ENCODE data around the gene NFIA. TPM values are rescaled to one million over a fixed set of nuclear protein-coding genes. Genes with fewer than 3 reads are reported as not detected.

Gene NFIA
- total and polyA plus RNA-seq, 9 of the 15 experiments (the other 6 are each of a cell fraction or from before 2014, with no cell fraction given) = 5.3 to 24.9 (median 9.8) TPM

DNA sequence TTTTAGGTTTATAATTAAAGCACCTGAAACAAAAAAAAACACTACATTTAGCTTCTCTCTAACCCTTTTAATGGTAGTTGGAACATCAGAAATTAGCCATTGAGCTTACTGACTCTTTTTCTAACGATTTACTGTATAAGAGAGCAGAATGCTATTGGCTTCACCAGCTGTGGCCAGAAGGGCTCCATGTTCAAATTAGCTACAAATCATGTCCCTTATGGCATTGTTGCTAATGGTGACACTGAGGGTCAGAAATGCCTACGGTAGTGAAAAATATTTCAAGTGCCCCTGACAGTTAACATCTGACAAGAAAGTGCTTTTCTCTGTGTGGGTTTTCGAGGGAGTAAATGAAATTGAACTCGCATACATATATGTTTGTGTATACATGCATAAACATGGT is 232.7 kb downstream of the NFIA start (continued):
- TF ChIP-seq, protein P1, sequence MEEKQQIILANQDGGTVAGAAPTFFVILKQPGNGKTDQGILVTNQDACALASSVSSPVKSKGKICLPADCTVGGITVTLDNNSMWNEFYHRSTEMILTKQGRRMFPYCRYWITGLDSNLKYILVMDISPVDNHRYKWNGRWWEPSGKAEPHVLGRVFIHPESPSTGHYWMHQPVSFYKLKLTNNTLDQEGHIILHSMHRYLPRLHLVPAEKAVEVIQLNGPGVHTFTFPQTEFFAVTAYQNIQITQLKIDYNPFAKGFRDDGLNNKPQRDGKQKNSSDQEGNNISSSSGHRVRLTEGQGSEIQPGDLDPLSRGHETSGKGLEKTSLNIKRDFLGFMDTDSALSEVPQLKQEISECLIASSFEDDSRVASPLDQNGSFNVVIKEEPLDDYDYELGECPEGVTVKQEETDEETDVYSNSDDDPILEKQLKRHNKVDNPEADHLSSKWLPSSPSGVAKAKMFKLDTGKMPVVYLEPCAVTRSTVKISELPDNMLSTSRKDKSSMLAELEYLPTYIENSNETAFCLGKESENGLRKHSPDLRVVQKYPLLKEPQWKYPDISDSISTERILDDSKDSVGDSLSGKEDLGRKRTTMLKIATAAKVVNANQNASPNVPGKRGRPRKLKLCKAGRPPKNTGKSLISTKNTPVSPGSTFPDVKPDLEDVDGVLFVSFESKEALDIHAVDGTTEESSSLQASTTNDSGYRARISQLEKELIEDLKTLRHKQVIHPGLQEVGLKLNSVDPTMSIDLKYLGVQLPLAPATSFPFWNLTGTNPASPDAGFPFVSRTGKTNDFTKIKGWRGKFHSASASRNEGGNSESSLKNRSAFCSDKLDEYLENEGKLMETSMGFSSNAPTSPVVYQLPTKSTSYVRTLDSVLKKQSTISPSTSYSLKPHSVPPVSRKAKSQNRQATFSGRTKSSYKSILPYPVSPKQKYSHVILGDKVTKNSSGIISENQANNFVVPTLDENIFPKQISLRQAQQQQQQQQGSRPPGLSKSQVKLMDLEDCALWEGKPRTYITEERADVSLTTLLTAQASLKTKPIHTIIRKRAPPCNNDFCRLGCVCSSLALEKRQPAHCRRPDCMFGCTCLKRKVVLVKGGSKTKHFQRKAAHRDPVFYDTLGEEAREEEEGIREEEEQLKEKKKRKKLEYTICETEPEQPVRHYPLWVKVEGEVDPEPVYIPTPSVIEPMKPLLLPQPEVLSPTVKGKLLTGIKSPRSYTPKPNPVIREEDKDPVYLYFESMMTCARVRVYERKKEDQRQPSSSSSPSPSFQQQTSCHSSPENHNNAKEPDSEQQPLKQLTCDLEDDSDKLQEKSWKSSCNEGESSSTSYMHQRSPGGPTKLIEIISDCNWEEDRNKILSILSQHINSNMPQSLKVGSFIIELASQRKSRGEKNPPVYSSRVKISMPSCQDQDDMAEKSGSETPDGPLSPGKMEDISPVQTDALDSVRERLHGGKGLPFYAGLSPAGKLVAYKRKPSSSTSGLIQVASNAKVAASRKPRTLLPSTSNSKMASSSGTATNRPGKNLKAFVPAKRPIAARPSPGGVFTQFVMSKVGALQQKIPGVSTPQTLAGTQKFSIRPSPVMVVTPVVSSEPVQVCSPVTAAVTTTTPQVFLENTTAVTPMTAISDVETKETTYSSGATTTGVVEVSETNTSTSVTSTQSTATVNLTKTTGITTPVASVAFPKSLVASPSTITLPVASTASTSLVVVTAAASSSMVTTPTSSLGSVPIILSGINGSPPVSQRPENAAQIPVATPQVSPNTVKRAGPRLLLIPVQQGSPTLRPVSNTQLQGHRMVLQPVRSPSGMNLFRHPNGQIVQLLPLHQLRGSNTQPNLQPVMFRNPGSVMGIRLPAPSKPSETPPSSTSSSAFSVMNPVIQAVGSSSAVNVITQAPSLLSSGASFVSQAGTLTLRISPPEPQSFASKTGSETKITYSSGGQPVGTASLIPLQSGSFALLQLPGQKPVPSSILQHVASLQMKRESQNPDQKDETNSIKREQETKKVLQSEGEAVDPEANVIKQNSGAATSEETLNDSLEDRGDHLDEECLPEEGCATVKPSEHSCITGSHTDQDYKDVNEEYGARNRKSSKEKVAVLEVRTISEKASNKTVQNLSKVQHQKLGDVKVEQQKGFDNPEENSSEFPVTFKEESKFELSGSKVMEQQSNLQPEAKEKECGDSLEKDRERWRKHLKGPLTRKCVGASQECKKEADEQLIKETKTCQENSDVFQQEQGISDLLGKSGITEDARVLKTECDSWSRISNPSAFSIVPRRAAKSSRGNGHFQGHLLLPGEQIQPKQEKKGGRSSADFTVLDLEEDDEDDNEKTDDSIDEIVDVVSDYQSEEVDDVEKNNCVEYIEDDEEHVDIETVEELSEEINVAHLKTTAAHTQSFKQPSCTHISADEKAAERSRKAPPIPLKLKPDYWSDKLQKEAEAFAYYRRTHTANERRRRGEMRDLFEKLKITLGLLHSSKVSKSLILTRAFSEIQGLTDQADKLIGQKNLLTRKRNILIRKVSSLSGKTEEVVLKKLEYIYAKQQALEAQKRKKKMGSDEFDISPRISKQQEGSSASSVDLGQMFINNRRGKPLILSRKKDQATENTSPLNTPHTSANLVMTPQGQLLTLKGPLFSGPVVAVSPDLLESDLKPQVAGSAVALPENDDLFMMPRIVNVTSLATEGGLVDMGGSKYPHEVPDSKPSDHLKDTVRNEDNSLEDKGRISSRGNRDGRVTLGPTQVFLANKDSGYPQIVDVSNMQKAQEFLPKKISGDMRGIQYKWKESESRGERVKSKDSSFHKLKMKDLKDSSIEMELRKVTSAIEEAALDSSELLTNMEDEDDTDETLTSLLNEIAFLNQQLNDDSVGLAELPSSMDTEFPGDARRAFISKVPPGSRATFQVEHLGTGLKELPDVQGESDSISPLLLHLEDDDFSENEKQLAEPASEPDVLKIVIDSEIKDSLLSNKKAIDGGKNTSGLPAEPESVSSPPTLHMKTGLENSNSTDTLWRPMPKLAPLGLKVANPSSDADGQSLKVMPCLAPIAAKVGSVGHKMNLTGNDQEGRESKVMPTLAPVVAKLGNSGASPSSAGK (IDR thresholded peaks at IDR 0.05) = no peak
- TF ChIP-seq HDAC6 (IDR thresholded peaks at IDR 0.05; ENCODE audit: low read depth, low read length) = no peak
